Measurements from ENCODE around the gene S100A8.

Gene S100A8

GRCh38 chr1:153389973-153390879 lies 647 bp downstream of the S100A8 start:
- DNase-seq = no peak

- DNase-seq = no peak
These were observed 1.5 kb downstream of the S100A8 start for GRCh38 chr1:153389401-153389800.

- no peak for DNase-seq
These were observed 3.1 kb downstream of the S100A8 start for GRCh38 chr1:153387785-153388184.

- DNase-seq = no peak
These were observed 3.9 kb downstream of the S100A8 start for GRCh38 chr1:153387001-153387400.

- no peak for DNase-seq
These were observed 4.4 kb downstream of the S100A8 start for GRCh38 chr1:153386500-153386901.

GRCh38 chr1:153384958-153385580 lies 5.8 kb downstream of the S100A8 start:
- no peak for DNase-seq

- DNase-seq = no peak
These were observed 10.2 kb downstream of the S100A8 start for GRCh38 chr1:153380711-153381110.

- DNase-seq = no peak
These were observed 11.3 kb downstream of the S100A8 start for GRCh38 chr1:153379591-153379990.

- DNase-seq = no peak
These were observed 15.4 kb downstream of the S100A8 start, which contains the start of gene S100A12 for GRCh38 chr1:153375511-153375910. TSS of gene S100A12 (minus strand) at chr1:153375621. CDS start at chr1:153374592, 1,029 bp downstream.

GRCh38 chr1:153374071-153374470 lies 16.8 kb downstream of the S100A8 start:
- DNase-seq = no peak

- DNase-seq = no peak
These were observed 18.3 kb downstream of the S100A8 start for GRCh38 chr1:153372571-153372970.

GRCh38 chr1:153371231-153371630 lies 19.6 kb downstream of the S100A8 start:
- DNase-seq = no peak

- no peak for DNase-seq
These were observed 20.7 kb downstream of the S100A8 start for GRCh38 chr1:153370146-153370545.

- DNase-seq = no peak
These were observed 22.4 kb downstream of the S100A8 start for GRCh38 chr1:153368495-153368894.

- no peak for DNase-seq
These were observed 23.8 kb downstream of the S100A8 start for GRCh38 chr1:153367090-153367489.

- no peak for DNase-seq
These were observed 24.6 kb downstream of the S100A8 start for GRCh38 chr1:153366261-153366660.

- DNase-seq = no peak
These were observed 25.2 kb downstream of the S100A8 start for GRCh38 chr1:153365696-153366095.

- no peak for DNase-seq
These were observed 25.9 kb downstream of the S100A8 start for GRCh38 chr1:153364766-153365666.

- DNase-seq = no peak
These were observed 26.7 kb downstream of the S100A8 start for GRCh38 chr1:153364156-153364555.

- no peak for DNase-seq
These were observed 27.2 kb downstream of the S100A8 start for GRCh38 chr1:153363641-153364040.

- no peak for DNase-seq
These were observed 28.6 kb downstream of the S100A8 start for GRCh38 chr1:153362187-153362775.

GRCh38 chr1:153361480-153362109 lies 29.3 kb downstream of the S100A8 start:
- DNase-seq = no peak

Data from stimulated activated CD4-positive, alpha-beta T cell treated with anti-CD3 and anti-CD28 coated beads, Interleukin-4, amount 100 ng/mL, for 24 hours (primary cell).